K562 (cell line): ENCODE data around the gene MAPK4. TPM values are rescaled to one million over a fixed set of nuclear protein-coding genes. Genes with fewer than 3 reads are reported as not detected.
"Not testable (repeated sequence)": the region's sequence is repeated elsewhere in the genome, so short reads cannot be mapped to it uniquely, and the experiment has no call there.

Experiments
- ATAC-seq: fragments of 200-7000 bp; cut with Tn5 transposase; 3 replicates; pipeline ENCODE4 v1.9.1; 2020; ENCODE audit warnings: moderate library complexity
- BruUV-seq: library from RNA; stranded (reverse); fragments of 400-500 nt; replicated peaks from 2 replicates; lab custom pipeline; 2021; lab: Mats Ljungman, UMichigan
- CTCF ChIA-PET: fragments of 300-600 bp; formaldehyde crosslinking; extraction: SDS; loops from one replicate; lab custom pipeline; 2021; ENCODE audit warnings: low intra/inter-chr PET ratio; lab: Yijun Ruan, JAX
- POLR2A ChIA-PET: fragments of 300-600, 350-650 bp; sonication (Branson Sonifier 250); formaldehyde crosslinking; extraction: SDS; loops from one replicate; lab custom pipeline; 2021; ENCODE audit warnings: antibody characterized with exemption, inconsistent platforms; lab: Yijun Ruan, JAX
- DNase-seq, 4 experiments: peaks; one replicate each; pipeline versions ENCODE4 v3.0.0 to v3.0.0-alpha.2; 2011 to 2018; ENCODE audit warnings: low spot score in 3 of 4, mixed read lengths in 3 of 4; ENCODE audit errors: extremely low read depth in 1 of 4
- FAIRE-seq: peaks from 2 replicates; lab custom pipeline; 2011; peaks lifted over from hg19 to GRCh38; lab: Jason Lieb, UNC
- H2AFZ ChIP-seq: 2 replicates; pipeline ENCODE4 v1.6.0; 2011; ENCODE audit warnings: low read depth, low read length, control low read depth, inconsistent platforms
- H3K27ac ChIP-seq: fragments of 200-600 bp; 3 replicates; pipeline ENCODE4 v1.8.0; 2011; ENCODE audit warnings: low read depth, mild to moderate bottlenecking, control low read depth, inconsistent platforms, low read length, moderate library complexity, mixed read lengths; ENCODE audit errors: extremely low read depth
- H3K27me3 ChIP-seq, 2 experiments: fragments of 300-600 bp in 1 of 2; 2 replicates in 1 of 2; 3 replicates in 1 of 2; pipeline versions ENCODE4 v1.6.0 to v1.8.0; 2011; ENCODE audit warnings: inconsistent platforms in 2 of 2, low read length in 2 of 2, mild to moderate bottlenecking in 1 of 2, mixed read lengths in 1 of 2, moderate library complexity in 1 of 2; ENCODE audit not compliant: control insufficient read depth in 2 of 2, insufficient read depth in 2 of 2
- H3K36me3 ChIP-seq: fragments of 300-600 bp; 3 replicates; pipeline ENCODE4 v1.8.0; 2011; ENCODE audit warnings: mild to moderate bottlenecking, low read length, inconsistent platforms; ENCODE audit not compliant: control insufficient read depth, insufficient read depth
- H3K4me1 ChIP-seq, 2 experiments: fragments of 200-600 bp in 1 of 2; replicated peaks in 1 of 2; 2 replicates in 1 of 2; 3 replicates in 1 of 2; pipeline versions ENCODE4 v1.5.1 to v1.8.0; 2011; ENCODE audit warnings: inconsistent platforms in 2 of 2, low read length in 2 of 2, mild to moderate bottlenecking in 1 of 2, mixed read lengths in 1 of 2, moderate library complexity in 1 of 2; ENCODE audit not compliant: control insufficient read depth in 2 of 2, insufficient read depth in 2 of 2
- H3K4me2 ChIP-seq: 2 replicates; pipeline ENCODE4 v1.6.1; 2011; ENCODE audit warnings: low read length, control low read depth, inconsistent platforms, mixed read lengths; ENCODE audit not compliant: insufficient read depth
- H3K4me3 ChIP-seq: fragments of 200-600 bp; sonication (generic), shearing (Covaris generic); 2 replicates; pipeline ENCODE4 v1.5.1; 2016; ENCODE audit warnings: control low read depth, inconsistent platforms
- H3K79me2 ChIP-seq: fragments of 200-600 bp; 3 replicates; pipeline ENCODE4 v1.8.0; 2011; ENCODE audit warnings: low read length, inconsistent platforms; ENCODE audit not compliant: control insufficient read depth, insufficient read depth
- H3K9ac ChIP-seq, 2 experiments: 2 replicates each; pipeline versions ENCODE4 v1.6.0 to v1.6.1; 2011; ENCODE audit warnings: low read depth in 2 of 2, low read length in 2 of 2, control low read depth in 1 of 2, inconsistent platforms in 1 of 2, mild to moderate bottlenecking in 1 of 2, mixed read lengths in 1 of 2; ENCODE audit not compliant: insufficient read depth in 1 of 2
- H3K9me1 ChIP-seq: one replicate; pipeline ENCODE4 v1.6.0; 2011; ENCODE audit warnings: inconsistent platforms, mild to moderate bottlenecking, low read length, moderate library complexity; ENCODE audit not compliant: control insufficient read depth, insufficient read depth
- H3K9me3 ChIP-seq: replicated peaks from 2 replicates; pipeline ENCODE4 v1.5.1; 2011; ENCODE audit warnings: low read depth, low read length, inconsistent platforms; ENCODE audit not compliant: control insufficient read depth, insufficient read depth
- H4K20me1 ChIP-seq: replicated peaks from 2 replicates; pipeline ENCODE4 v1.6.1; 2011; ENCODE audit warnings: low read length, inconsistent platforms, mixed read lengths; ENCODE audit not compliant: control insufficient read depth, insufficient read depth
- HDAC6 ChIP-seq: IDR thresholded peaks from 2 replicates; pipeline ENCODE4 v1.6.1; 2012; ENCODE audit warnings: low read depth, mild to moderate bottlenecking, control low read depth, inconsistent platforms, low read length, moderate library complexity
- MED1 ChIP-seq: sonication (generic); formaldehyde crosslinking; IDR thresholded peaks from 2 replicates; pipeline ENCODE4 v1.8.1; 2023; ENCODE audit warnings: missing genetic modification reagents, borderline replicate concordance
- MTA1 ChIP-seq: fragments of 450-650 bp; IDR thresholded peaks from 2 replicates; pipeline ENCODE4 v1.6.1; 2017; ENCODE audit warnings: borderline replicate concordance
- TFAM ChIP-seq: fragments of 250-450 bp; sonication (Bioruptor Pico); conservative IDR thresholded peaks from 2 replicates; pipeline ENCODE4 v1.5.0; 2021; ENCODE audit warnings: mild to moderate bottlenecking, moderate library complexity
- WGBS: fragments of 100-300 bp; shearing (Covaris generic); methylation state at CpG from one replicate; pipeline ENCODE4 v1.1.6; 2016; ENCODE audit warnings: low coverage, mixed read lengths; ENCODE audit not compliant: insufficient coverage; ENCODE audit errors: missing lambda C conversion rate; 5-methylcytosine and 5-hydroxymethylcytosine counted together
- in situ Hi-C: fragments of 300-500 bp; cut with MboI; formaldehyde crosslinking; loops from 4 replicates; pipeline ENCODE4 v1.15.0; 2018; ENCODE audit warnings: inconsistent platforms, mixed read lengths
- intact Hi-C: fragments of 100-400 bp; cut with micrococcal nuclease; formaldehyde crosslinking; loops from 2 replicates; pipeline ENCODE4 v1.14.2; 2022
- polyA plus RNA-seq, 8 experiments: library from polyadenylated mRNA; depleted of rRNA in 4 of 8; stranded (reverse) in 5 of 8; unstranded in 3 of 8; fragments of >200 nt; fragmentation: Nextera tagmentation in 2 of 8; fragmentation: Illumina TruSeq in 1 of 8; extraction: Ambion mirVana in 2 of 8; extraction: Trizol in 1 of 8; gene quantifications; 2 replicates each; pipeline versions ENCODE4 v1.2.1 to v1.2.3, GENCODE V29; 2011 to 2014; ENCODE audit warnings: inconsistent platforms in 1 of 8, missing spikeins in 1 of 8
- total RNA-seq, 7 experiments: library from RNA; depleted of rRNA in 6 of 7; stranded (reverse); fragments of >200 nt in 6 of 7; fragmentation: Illumina TruSeq in 2 of 7; extraction: Trizol in 2 of 7; gene quantifications; 2 replicates each; pipeline versions ENCODE4 v1.2.1 to v1.2.3, GENCODE V29; 2011 to 2021; ENCODE audit warnings: low replicate concordance in 1 of 7

The MAPK4 gene
- total and polyA plus RNA-seq, 9 of the 15 experiments (the other 6 are each of a cell fraction or from before 2014, with no cell fraction given), result not detected

DNA sequence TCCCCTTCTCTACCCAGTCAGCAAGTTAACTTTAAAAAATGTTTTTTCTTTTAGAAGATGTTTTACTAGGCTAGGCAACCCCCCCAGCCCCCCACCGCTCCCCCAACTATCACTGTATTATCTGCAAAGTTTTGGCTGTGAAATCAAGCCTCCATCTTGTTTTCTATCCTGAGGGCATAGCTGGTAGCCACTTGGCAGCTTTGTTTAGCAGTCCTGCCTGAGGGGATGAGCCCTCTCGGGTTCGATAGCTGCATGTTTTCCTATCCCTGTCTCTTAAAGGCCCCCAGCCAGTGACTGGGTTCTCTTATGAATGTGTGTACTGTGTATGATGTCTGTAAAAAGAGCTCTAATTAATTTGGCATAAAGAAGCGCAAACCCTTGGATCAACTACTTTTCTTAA is 216.5 kb downstream of the MAPK4 start:
- CTCF ChIA-PET, result no interaction called here
- ATAC-seq, result no peak
- BruUV-seq, result no TSS peak

DNA sequence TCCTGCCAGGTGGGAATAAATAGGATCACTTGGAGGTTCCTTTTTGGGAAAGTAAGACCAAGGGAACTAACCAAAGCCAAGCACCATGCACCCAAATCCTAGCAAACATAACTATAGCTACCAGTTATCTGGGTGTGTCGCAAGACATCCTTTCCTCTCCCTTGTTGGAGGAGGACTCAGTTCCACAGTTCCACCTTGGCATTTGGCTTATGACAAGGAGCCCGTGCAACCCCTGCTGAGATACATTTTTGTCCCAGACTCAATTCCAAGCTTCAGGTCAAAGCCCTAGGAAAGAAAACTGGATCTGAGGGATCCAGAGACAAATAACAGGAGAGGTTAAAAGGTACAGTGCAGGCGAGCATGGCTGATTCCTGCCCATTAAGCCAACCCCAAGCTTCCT is 219.1 kb downstream of the MAPK4 start:
- POLR2A ChIA-PET, H3K9me1 ChIP-seq, FAIRE-seq, H3K27ac ChIP-seq, H3K4me1 ChIP-seq, H3K9ac ChIP-seq, H3K36me3 ChIP-seq, in situ Hi-C loops, CTCF ChIA-PET, H3K79me2 ChIP-seq, H3K4me3 ChIP-seq, H4K20me1 ChIP-seq, H3K27me3 ChIP-seq, H3K4me2 ChIP-seq, BruUV-seq, intact Hi-C loops, ATAC-seq, DNase-seq, H2AFZ ChIP-seq, H3K9me3 ChIP-seq: not testable (repeated sequence)
- WGBS, result 0% methylated on average over 3 of the region's 3 CpGs

More for the DNA sequence above, 216.5 kb downstream of the MAPK4 start:
- intact Hi-C loops, result no loop called here
- Histone ChIP-seq H3K4me3 (no peak overlapping the region), H3K9ac (no peak overlapping the region), H3K79me2 (no peaks in the 10 kb centered on the region), H2AFZ (no peak overlapping the region), H4K20me1 (no peaks in the 10 kb centered on the region), H3K27ac (no peak overlapping the region), H3K9me3 (no peaks in the 10 kb centered on the region), H3K36me3 (no peaks in the 10 kb centered on the region), H3K4me2 (no peak overlapping the region), H3K27me3 (peaks cover 0 to 2% of the 10 kb centered on the region in 2 experiments; a peak in 1 of 5 replicates), H3K4me1 (no peaks in the 10 kb centered on the region), H3K9me1 (no peaks in the 10 kb centered on the region)
- POLR2A ChIA-PET, result no interaction called here
- TF ChIP-seq HDAC6, result no peak
- TF ChIP-seq MED1, result no peak
- no peak for TF ChIP-seq MTA1
- no peak for TF ChIP-seq TFAM (CRISPR knock-in tag)
- WGBS, result 14% methylated on average over 3 of the region's 4 CpGs
- FAIRE-seq (no peak), DNase-seq (no peak)
- in situ Hi-C loops, result no loop called here

Other genes starting within 250 kb of the MAPK4 start
- 36.9 and 39.6 TPM in 2 replicates for gene SKA1, start 185.0 kb upstream of the MAPK4 start, total RNA-seq (2014; rRNA removed)
- 54.6 and 55.8 TPM in 2 replicates for gene SKA1, start 185.0 kb upstream of the MAPK4 start, total RNA-seq (2014; rRNA removed; fragmentation: Illumina TruSeq; extraction: Trizol)
- gene SKA1, start 185.0 kb upstream of the MAPK4 start, total RNA-seq (2015; rRNA removed; fragmentation: Illumina TruSeq; extraction: Trizol), result 43.9 and 53.2 TPM in 2 replicates
- 38.1 and 41.2 TPM in 2 replicates for gene SKA1, start 185.0 kb upstream of the MAPK4 start, total RNA-seq (2021)
- 25.7 and 33.6 TPM in 2 replicates for gene SKA1, start 185.0 kb upstream of the MAPK4 start, polyA plus RNA-seq (2011; rRNA removed)
- 47.7 and 67.2 TPM in 2 replicates for gene SKA1, start 185.0 kb upstream of the MAPK4 start, polyA plus RNA-seq (2014; fragmentation: Illumina TruSeq; extraction: Trizol)
- 10 to 100 TPM; 27.8 to 42.6 TPM for gene SKA1, start 185.0 kb upstream of the MAPK4 start, polyA plus RNA-seq (2014; fragmentation: Nextera tagmentation; extraction: Ambion mirVana)
- 41.9 and 46.0 TPM in 2 replicates for gene SKA1, start 185.0 kb upstream of the MAPK4 start, polyA plus RNA-seq (2014; rRNA removed)